ENCODE results near the gene ARID1A. TPM values are rescaled to one million over a fixed set of nuclear protein-coding genes. Genes with fewer than 3 reads are reported as not detected.

ARID1A gene
- total and polyA plus RNA-seq, 9 of the 15 experiments (the other 6 are each of a cell fraction or from before 2014, with no cell fraction given): 8.3 to 88.3 (median 22.5) TPM

GRCh38 chr1:26692793-26693490 lies 2.9 kb upstream of the ARID1A start (continued):
- TF ChIP-seq, protein P1, sequence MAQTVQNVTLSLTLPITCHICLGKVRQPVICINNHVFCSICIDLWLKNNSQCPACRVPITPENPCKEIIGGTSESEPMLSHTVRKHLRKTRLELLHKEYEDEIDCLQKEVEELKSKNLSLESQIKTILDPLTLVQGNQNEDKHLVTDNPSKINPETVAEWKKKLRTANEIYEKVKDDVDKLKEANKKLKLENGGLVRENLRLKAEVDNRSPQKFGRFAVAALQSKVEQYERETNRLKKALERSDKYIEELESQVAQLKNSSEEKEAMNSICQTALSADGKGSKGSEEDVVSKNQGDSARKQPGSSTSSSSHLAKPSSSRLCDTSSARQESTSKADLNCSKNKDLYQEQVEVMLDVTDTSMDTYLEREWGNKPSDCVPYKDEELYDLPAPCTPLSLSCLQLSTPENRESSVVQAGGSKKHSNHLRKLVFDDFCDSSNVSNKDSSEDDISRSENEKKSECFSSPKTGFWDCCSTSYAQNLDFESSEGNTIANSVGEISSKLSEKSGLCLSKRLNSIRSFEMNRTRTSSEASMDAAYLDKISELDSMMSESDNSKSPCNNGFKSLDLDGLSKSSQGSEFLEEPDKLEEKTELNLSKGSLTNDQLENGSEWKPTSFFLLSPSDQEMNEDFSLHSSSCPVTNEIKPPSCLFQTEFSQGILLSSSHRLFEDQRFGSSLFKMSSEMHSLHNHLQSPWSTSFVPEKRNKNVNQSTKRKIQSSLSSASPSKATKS (CRISPR knock-in tag; IDR thresholded peaks at IDR 0.05): no peak
- TF ChIP-seq SMARCA5 (IDR thresholded peaks at IDR 0.05): peak; percentile 58; the same call in 1 of the 2 replicates
- TF ChIP-seq MYC (IDR thresholded peaks at IDR 0.05; ENCODE audit: low read depth, low read length): peak; percentile 89; the same call in 1 of the 2 replicates
- TF ChIP-seq MYC (CRISPR knock-in tag; IDR thresholded peaks at IDR 0.05; ENCODE audit: borderline replicate concordance, low read depth): peak; percentile 85; the same call in 1 of the 2 replicates
- no peak for TF ChIP-seq HDAC6 (IDR thresholded peaks at IDR 0.05; ENCODE audit: low read depth, low read length)
- TF ChIP-seq, protein P2, sequence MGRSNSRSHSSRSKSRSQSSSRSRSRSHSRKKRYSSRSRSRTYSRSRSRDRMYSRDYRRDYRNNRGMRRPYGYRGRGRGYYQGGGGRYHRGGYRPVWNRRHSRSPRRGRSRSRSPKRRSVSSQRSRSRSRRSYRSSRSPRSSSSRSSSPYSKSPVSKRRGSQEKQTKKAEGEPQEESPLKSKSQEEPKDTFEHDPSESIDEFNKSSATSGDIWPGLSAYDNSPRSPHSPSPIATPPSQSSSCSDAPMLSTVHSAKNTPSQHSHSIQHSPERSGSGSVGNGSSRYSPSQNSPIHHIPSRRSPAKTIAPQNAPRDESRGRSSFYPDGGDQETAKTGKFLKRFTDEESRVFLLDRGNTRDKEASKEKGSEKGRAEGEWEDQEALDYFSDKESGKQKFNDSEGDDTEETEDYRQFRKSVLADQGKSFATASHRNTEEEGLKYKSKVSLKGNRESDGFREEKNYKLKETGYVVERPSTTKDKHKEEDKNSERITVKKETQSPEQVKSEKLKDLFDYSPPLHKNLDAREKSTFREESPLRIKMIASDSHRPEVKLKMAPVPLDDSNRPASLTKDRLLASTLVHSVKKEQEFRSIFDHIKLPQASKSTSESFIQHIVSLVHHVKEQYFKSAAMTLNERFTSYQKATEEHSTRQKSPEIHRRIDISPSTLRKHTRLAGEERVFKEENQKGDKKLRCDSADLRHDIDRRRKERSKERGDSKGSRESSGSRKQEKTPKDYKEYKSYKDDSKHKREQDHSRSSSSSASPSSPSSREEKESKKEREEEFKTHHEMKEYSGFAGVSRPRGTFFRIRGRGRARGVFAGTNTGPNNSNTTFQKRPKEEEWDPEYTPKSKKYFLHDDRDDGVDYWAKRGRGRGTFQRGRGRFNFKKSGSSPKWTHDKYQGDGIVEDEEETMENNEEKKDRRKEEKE (IDR thresholded peaks at IDR 0.05; ENCODE audit: borderline replicate concordance in 1 of 2, control insufficient read depth in 1 of 2, low read depth in 2 of 2, low read length in 1 of 2): peak in 1 of 2 experiments; percentile 82; a peak in 1 of 4 replicates
- 0 out of 2 replicates have a peak, but pooled peaks have one; percentile 45 for TF ChIP-seq ZNF165 (CRISPR knock-in tag; IDR thresholded peaks at IDR 0.05; ENCODE audit: borderline replicate concordance)
- no peak for TF ChIP-seq PRMT5 (CRISPR knock-in tag; IDR thresholded peaks at IDR 0.05)
- TF ChIP-seq, protein P3, sequence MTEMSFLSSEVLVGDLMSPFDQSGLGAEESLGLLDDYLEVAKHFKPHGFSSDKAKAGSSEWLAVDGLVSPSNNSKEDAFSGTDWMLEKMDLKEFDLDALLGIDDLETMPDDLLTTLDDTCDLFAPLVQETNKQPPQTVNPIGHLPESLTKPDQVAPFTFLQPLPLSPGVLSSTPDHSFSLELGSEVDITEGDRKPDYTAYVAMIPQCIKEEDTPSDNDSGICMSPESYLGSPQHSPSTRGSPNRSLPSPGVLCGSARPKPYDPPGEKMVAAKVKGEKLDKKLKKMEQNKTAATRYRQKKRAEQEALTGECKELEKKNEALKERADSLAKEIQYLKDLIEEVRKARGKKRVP (CRISPR knock-in tag; IDR thresholded peaks at IDR 0.05): 0 out of 2 replicates have a peak, but pooled peaks have one; percentile 3
- no peak for TF ChIP-seq BCL6 (CRISPR knock-in tag; IDR thresholded peaks at IDR 0.05)
- TF ChIP-seq RBBP5 (IDR thresholded peaks at IDR 0.05; ENCODE audit: borderline replicate concordance, insufficient read depth, low read length, poor library complexity, severe bottlenecking): no peak
- TF ChIP-seq, protein P4, sequence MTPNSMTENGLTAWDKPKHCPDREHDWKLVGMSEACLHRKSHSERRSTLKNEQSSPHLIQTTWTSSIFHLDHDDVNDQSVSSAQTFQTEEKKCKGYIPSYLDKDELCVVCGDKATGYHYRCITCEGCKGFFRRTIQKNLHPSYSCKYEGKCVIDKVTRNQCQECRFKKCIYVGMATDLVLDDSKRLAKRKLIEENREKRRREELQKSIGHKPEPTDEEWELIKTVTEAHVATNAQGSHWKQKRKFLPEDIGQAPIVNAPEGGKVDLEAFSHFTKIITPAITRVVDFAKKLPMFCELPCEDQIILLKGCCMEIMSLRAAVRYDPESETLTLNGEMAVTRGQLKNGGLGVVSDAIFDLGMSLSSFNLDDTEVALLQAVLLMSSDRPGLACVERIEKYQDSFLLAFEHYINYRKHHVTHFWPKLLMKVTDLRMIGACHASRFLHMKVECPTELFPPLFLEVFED (CRISPR knock-in tag; conservative IDR thresholded peaks at IDR 0.05): peak; percentile 81; the same call in 1 of the 2 replicates
- no peak for TF ChIP-seq NR1H2 (CRISPR knock-in tag; IDR thresholded peaks at IDR 0.05)
- TF ChIP-seq NFE2L1 (tag; IDR thresholded peaks at IDR 0.05; ENCODE audit: borderline replicate concordance, low read depth): no peak
- no peak; the same call in 1 of the 2 replicates for TF ChIP-seq NFATC3 (IDR thresholded peaks at IDR 0.05)
- no peak for TF ChIP-seq POLR3A (IDR thresholded peaks at IDR 0.05; ENCODE audit: borderline replicate concordance, extremely low read depth, insufficient read depth, insufficient read length)
- TF ChIP-seq CHD2 (IDR thresholded peaks at IDR 0.05; ENCODE audit: low read depth, low read length): peak; percentile 82
- TF ChIP-seq TSC22D4 (tag; IDR thresholded peaks at IDR 0.05): no peak
- TF ChIP-seq RBM17 (IDR thresholded peaks at IDR 0.05; ENCODE audit: borderline replicate concordance, low read depth, low read length): no peak
- TF ChIP-seq ZNF780A (CRISPR knock-in tag; IDR thresholded peaks at IDR 0.05): no peak

Measured in K562 (cell line).